SK-N-SH treated with all-trans-retinoic acid at 6 μM for 48 hours (cell line): ENCODE results near the gene PTPRN2.

ENCODE experiments used
- BACH2 ChIP-seq: fragments of 250-450 bp; sonication (Bioruptor Pico); IDR thresholded peaks from 2 replicates; pipeline ENCODE4 v1.9.0; 2021; ENCODE audit warnings: mild to moderate bottlenecking, borderline replicate concordance
- CREB5 ChIP-seq: fragments of 250-450 bp; sonication (Bioruptor Pico); IDR thresholded peaks from 2 replicates; pipeline ENCODE4 v1.5.1; 2020; ENCODE audit warnings: low read depth, mild to moderate bottlenecking, moderate library complexity
- GLIS3 ChIP-seq: fragments of 250-450 bp; sonication (Bioruptor Pico); IDR thresholded peaks from 2 replicates; pipeline ENCODE4 v1.5.0; 2020; ENCODE audit warnings: mild to moderate bottlenecking, moderate library complexity
- ISL1 ChIP-seq: fragments of 250-450 bp; sonication (Bioruptor Pico); IDR thresholded peaks from 2 replicates; pipeline ENCODE4 v2.1.2; 2022; ENCODE audit warnings: mild to moderate bottlenecking, moderate library complexity
- PATZ1 ChIP-seq: fragments of 250-450 bp; sonication (Bioruptor Pico); IDR thresholded peaks from 2 replicates; pipeline ENCODE4 v1.8.0; 2020; ENCODE audit warnings: mild to moderate bottlenecking, moderate library complexity, borderline replicate concordance
- TCF4 ChIP-seq: fragments of 250-450 bp; sonication (Bioruptor Pico); IDR thresholded peaks from 2 replicates; pipeline ENCODE4 v1.8.0; 2021; ENCODE audit warnings: mild to moderate bottlenecking, moderate library complexity, borderline replicate concordance
- ZFP3 ChIP-seq: fragments of 250-450 bp; sonication (Bioruptor Pico); IDR thresholded peaks from 2 replicates; pipeline ENCODE4 v1.5.0; 2020; ENCODE audit warnings: mild to moderate bottlenecking, moderate library complexity
- ZFP30 ChIP-seq: fragments of 450-650 bp; formaldehyde crosslinking; IDR thresholded peaks from 2 replicates; pipeline ENCODE4 v1.5.0; 2022; ENCODE audit warnings: mild to moderate bottlenecking, moderate library complexity
- ZNF8 ChIP-seq: fragments of 450-650 bp; formaldehyde crosslinking; IDR thresholded peaks from 2 replicates; pipeline ENCODE4 v1.5.0; 2020; ENCODE audit warnings: mild to moderate bottlenecking, moderate library complexity

- TF ChIP-seq CREB5 (CRISPR knock-in tag) = no peak
- no peak for TF ChIP-seq ZFP30 (CRISPR knock-in tag)
- TF ChIP-seq PATZ1 (CRISPR knock-in tag) = no peak
- no peak for TF ChIP-seq ISL1 (CRISPR knock-in tag)
- no peak for TF ChIP-seq BACH2 (CRISPR knock-in tag)
- TF ChIP-seq GLIS3 = no peak
- no peak for TF ChIP-seq ZNF8 (CRISPR knock-in tag)
- TF ChIP-seq TCF4 (CRISPR knock-in tag) = no peak
- no peak for TF ChIP-seq ZFP3
These were observed 748.4 kb downstream of the PTPRN2 start for GRCh38 chr7:157839226-157839625.
